ENCODE measurements around the gene TMEM87B. TPM values are rescaled to one million over a fixed set of nuclear protein-coding genes. Genes with fewer than 3 reads are reported as not detected.

TMEM87B gene
- total and polyA plus RNA-seq, 2 donors (not counting 1 experiment from before 2014, with no cell fraction given): 30.5 to 31.5 TPM

- H3K9me3 ChIP-seq (ENCODE audit: control insufficient read depth, insufficient read depth, low read depth, low read length): no peaks in the 10 kb centered on the region
- DNase-seq (ENCODE audit: low read depth in 2 of 2): peak; percentile 29 to 37
- no peak overlapping the region for H3K9ac ChIP-seq (ENCODE audit: insufficient read depth, low read length)
- H3K36me3 ChIP-seq (ENCODE audit: control insufficient read depth, insufficient read depth, low read length): no peaks in the 10 kb centered on the region
- H4K20me1 ChIP-seq (ENCODE audit: control insufficient read depth, extremely low read depth, insufficient read depth, low read length): no peaks in the 10 kb centered on the region
- no peak overlapping the region for H2AFZ ChIP-seq (ENCODE audit: low read length)
- peak overlapping the region in 1 of 4 experiments; percentile 34 for H3K4me3 ChIP-seq (replicated peaks in 1 of 4; ENCODE audit: control extremely low read depth in 1 of 4, insufficient read depth in 1 of 4, low read depth in 3 of 4, low read length in 4 of 4)
- TF ChIP-seq CTCF (conservative IDR thresholded peaks at IDR 0.05 in 1 of 2, IDR thresholded peaks at IDR 0.05 in 1 of 2; ENCODE audit: low read depth in 1 of 2, low read length in 2 of 2) (no peak), EZH2 (IDR thresholded peaks at IDR 0.05; ENCODE audit: low read length, missing control alignments) (no peak)
- peak overlapping the region; percentile 20 for H3K4me2 ChIP-seq (ENCODE audit: extremely low read depth, insufficient read depth, low read length)
- H3K27me3 ChIP-seq (ENCODE audit: control insufficient read depth, insufficient read depth, low read length): no peaks in the 10 kb centered on the region
- no peak overlapping the region for H3K27ac ChIP-seq (ENCODE audit: insufficient read depth, low read length)
- H3K4me1 ChIP-seq (ENCODE audit: control insufficient read depth, extremely low read depth, insufficient read depth, low read length): no peaks in the 10 kb centered on the region
- H3K79me2 ChIP-seq (ENCODE audit: control insufficient read depth, insufficient read depth, low read length): no peaks in the 10 kb centered on the region
These were observed 23.4 kb upstream of the TMEM87B start for GRCh38 chr2:112031473-112032223.

DNA sequence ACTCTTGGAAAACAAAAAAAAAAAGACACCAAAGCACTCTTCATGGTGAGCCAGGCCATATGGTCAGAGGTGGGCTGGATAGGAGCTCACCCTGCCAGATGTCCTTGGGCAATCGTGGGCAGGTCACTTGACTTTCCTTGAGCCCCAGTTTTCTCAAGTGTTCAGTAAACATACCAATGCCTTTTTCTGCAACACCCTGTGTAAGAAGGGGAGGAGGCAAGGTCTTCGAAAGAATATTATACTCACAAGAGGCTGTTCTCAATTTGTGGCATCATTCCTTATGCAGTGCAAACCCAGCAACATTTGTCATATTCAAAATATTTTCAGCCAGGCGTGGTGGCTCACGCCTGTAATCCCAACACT is 22.9 kb upstream of the TMEM87B start:
- H3K9me3 ChIP-seq (ENCODE audit: control insufficient read depth, insufficient read depth, low read depth, low read length): no peaks in the 10 kb centered on the region
- H3K27me3 ChIP-seq (ENCODE audit: control insufficient read depth, insufficient read depth, low read length): no peaks in the 10 kb centered on the region
- no peaks in the 10 kb centered on the region for H4K20me1 ChIP-seq (ENCODE audit: control insufficient read depth, extremely low read depth, insufficient read depth, low read length)
- H3K79me2 ChIP-seq (ENCODE audit: control insufficient read depth, insufficient read depth, low read length): no peaks in the 10 kb centered on the region
- H2AFZ ChIP-seq (ENCODE audit: low read length): no peak overlapping the region
- no peak for TF ChIP-seq CTCF (conservative IDR thresholded peaks at IDR 0.05 in 1 of 2, IDR thresholded peaks at IDR 0.05 in 1 of 2; ENCODE audit: low read depth in 1 of 2, low read length in 2 of 2)
- no peak for TF ChIP-seq EZH2 (IDR thresholded peaks at IDR 0.05; ENCODE audit: low read length, missing control alignments)
- no peak overlapping the region for H3K9ac ChIP-seq (ENCODE audit: insufficient read depth, low read length)
- H3K4me2 ChIP-seq (ENCODE audit: extremely low read depth, insufficient read depth, low read length): no peak overlapping the region
- peak in 1 of 2 donors; percentile 41 for DNase-seq (ENCODE audit: low read depth in 2 of 2)
- no peak overlapping the region for H3K4me3 ChIP-seq (replicated peaks in 1 of 4; ENCODE audit: control extremely low read depth in 1 of 4, insufficient read depth in 1 of 4, low read depth in 3 of 4, low read length in 4 of 4)
- H3K27ac ChIP-seq (ENCODE audit: insufficient read depth, low read length): no peak overlapping the region
- H3K36me3 ChIP-seq (ENCODE audit: control insufficient read depth, insufficient read depth, low read length): no peaks in the 10 kb centered on the region
- H3K4me1 ChIP-seq (ENCODE audit: control insufficient read depth, extremely low read depth, insufficient read depth, low read length): no peaks in the 10 kb centered on the region

GRCh38 chr2:112032689-112033465 is 22.2 kb upstream of the TMEM87B start:
- H3K27me3 ChIP-seq (ENCODE audit: control insufficient read depth, insufficient read depth, low read length): no peaks in the 10 kb centered on the region
- H4K20me1 ChIP-seq (ENCODE audit: control insufficient read depth, extremely low read depth, insufficient read depth, low read length): no peaks in the 10 kb centered on the region
- H3K36me3 ChIP-seq (ENCODE audit: control insufficient read depth, insufficient read depth, low read length): no peaks in the 10 kb centered on the region
- no peak overlapping the region for H3K4me3 ChIP-seq (replicated peaks in 1 of 4; ENCODE audit: control extremely low read depth in 1 of 4, insufficient read depth in 1 of 4, low read depth in 3 of 4, low read length in 4 of 4)
- no peak overlapping the region for H3K27ac ChIP-seq (ENCODE audit: insufficient read depth, low read length)
- TF ChIP-seq CTCF (conservative IDR thresholded peaks at IDR 0.05 in 1 of 2, IDR thresholded peaks at IDR 0.05 in 1 of 2; ENCODE audit: low read depth in 1 of 2, low read length in 2 of 2) (peak; percentile 7 to 12), EZH2 (IDR thresholded peaks at IDR 0.05; ENCODE audit: low read length, missing control alignments) (no peak)
- H3K9ac ChIP-seq (ENCODE audit: insufficient read depth, low read length): no peak overlapping the region
- H3K4me2 ChIP-seq (ENCODE audit: extremely low read depth, insufficient read depth, low read length): no peak overlapping the region
- peak; percentile 74 to 85 for DNase-seq (ENCODE audit: low read depth in 2 of 2)
- H3K4me1 ChIP-seq (ENCODE audit: control insufficient read depth, extremely low read depth, insufficient read depth, low read length): no peaks in the 10 kb centered on the region
- H3K79me2 ChIP-seq (ENCODE audit: control insufficient read depth, insufficient read depth, low read length): no peaks in the 10 kb centered on the region
- no peaks in the 10 kb centered on the region for H3K9me3 ChIP-seq (ENCODE audit: control insufficient read depth, insufficient read depth, low read depth, low read length)
- H2AFZ ChIP-seq (ENCODE audit: low read length): no peak overlapping the region

Measured in fibroblast of lung (primary cell).